Osteoblast (primary cell): ENCODE measurements around the gene MBOAT7. TPM values are rescaled to one million over a fixed set of nuclear protein-coding genes. Genes with fewer than 3 reads are reported as not detected.
A peak's percentile ranks its signal among the peaks of the same experiment; 100 is the strongest.
"Not testable (repeated sequence)": the region's sequence is repeated elsewhere in the genome, so short reads cannot be mapped to it uniquely, and the experiment has no call there.

Source experiments
- DNase-seq: peaks from one replicate; pipeline ENCODE4 v3.0.0; 2011; ENCODE audit warnings: low spot score, mixed read lengths; ENCODE audit not compliant: insufficient read length; ENCODE audit errors: missing footprints
- H2AFZ ChIP-seq: 2 replicates; pipeline ENCODE4 v1.6.0; 2011; ENCODE audit warnings: mild to moderate bottlenecking, low read length
- H3K27ac ChIP-seq: 2 replicates; pipeline ENCODE4 v1.5.1; 2011; ENCODE audit warnings: mild to moderate bottlenecking, low read depth, low read length, moderate library complexity
- H3K27me3 ChIP-seq: 2 replicates; pipeline ENCODE4 v1.6.0; 2012; ENCODE audit warnings: mild to moderate bottlenecking, control low read depth, inconsistent platforms, low read length, moderate library complexity; ENCODE audit not compliant: insufficient read depth
- H3K36me3 ChIP-seq: 2 replicates; pipeline ENCODE4 v1.5.1; 2011; ENCODE audit warnings: mild to moderate bottlenecking, low read length, control low read depth, moderate library complexity; ENCODE audit not compliant: insufficient read depth
- H3K4me1 ChIP-seq: 2 replicates; pipeline ENCODE4 v1.5.1; 2011; ENCODE audit warnings: mild to moderate bottlenecking, low read length, control low read depth, moderate library complexity; ENCODE audit not compliant: insufficient read depth
- H3K4me2 ChIP-seq: 2 replicates; pipeline ENCODE4 v1.6.0; 2011; ENCODE audit warnings: mild to moderate bottlenecking, low read length; ENCODE audit not compliant: insufficient read depth
- H3K4me3 ChIP-seq: fragments of 200-600 bp; sonication (generic); 3 replicates; pipeline ENCODE4 v1.5.1; 2012; ENCODE audit warnings: mild to moderate bottlenecking, low read length, inconsistent platforms; ENCODE audit not compliant: insufficient read depth
- H3K79me2 ChIP-seq: 2 replicates; pipeline ENCODE4 v1.6.0; 2012; ENCODE audit warnings: mild to moderate bottlenecking, low read length, control low read depth, inconsistent platforms; ENCODE audit not compliant: insufficient read depth
- H3K9me3 ChIP-seq: 2 replicates; pipeline ENCODE4 v1.5.1; 2011; ENCODE audit warnings: low read depth, low read length, control low read depth
- H4K20me1 ChIP-seq: 2 replicates; pipeline ENCODE4 v1.6.0; 2012; ENCODE audit warnings: mild to moderate bottlenecking, low read length, control low read depth; ENCODE audit not compliant: insufficient read depth
- total RNA-seq: library from RNA; depleted of rRNA; stranded (reverse); fragments of >200 nt; gene quantifications from 2 replicates; pipeline ENCODE4 v1.2.3, GENCODE V29; 2012
- TF ChIP-seq, protein P1 (sequence below): IDR thresholded peaks from 2 replicates; pipeline ENCODE4 v1.5.1; 2011; ENCODE audit warnings: mild to moderate bottlenecking, low read depth, low read length, moderate library complexity; ENCODE audit errors: extremely low read depth

The MBOAT7 gene
- total RNA-seq, 1 donor = 26.1 TPM

DNA sequence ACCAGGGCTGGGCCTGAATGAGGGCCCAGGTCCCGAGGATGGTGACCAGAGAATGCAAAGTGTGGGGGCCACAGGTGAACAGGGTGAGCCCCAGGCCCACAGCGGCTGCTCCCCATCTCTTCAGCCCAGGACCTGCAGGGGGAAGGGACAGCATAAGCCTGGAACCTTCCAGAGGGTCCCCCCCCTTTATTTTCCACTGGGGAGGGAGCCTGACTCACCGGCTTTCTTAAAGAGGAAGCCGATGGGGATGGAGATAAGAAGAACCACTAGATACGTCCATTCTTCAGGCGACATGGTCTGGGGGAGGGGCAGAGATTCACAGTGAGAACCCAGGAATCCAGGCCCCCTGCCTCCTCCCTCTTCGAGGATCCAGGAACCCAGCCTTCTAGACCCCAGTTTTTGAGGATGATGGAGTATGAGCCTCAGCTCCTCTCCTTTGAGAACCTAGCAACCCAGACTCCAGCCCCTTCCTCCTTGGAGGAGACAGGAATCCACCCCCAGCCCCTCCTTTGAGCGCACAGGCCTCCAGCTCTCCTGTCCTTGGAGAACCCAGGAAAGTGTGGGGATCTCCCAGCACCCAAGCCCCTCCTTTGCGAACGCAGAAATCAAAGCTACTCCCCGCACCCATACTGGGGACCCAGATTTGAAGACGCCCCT, 1.0 kb downstream of the MBOAT7 start:
- Histone ChIP-seq H3K36me3 (peaks cover 15% of the 10 kb centered on the region), H3K4me2 (peak overlapping the region; percentile 91), H4K20me1 (peaks cover 10% of the 10 kb centered on the region), H2AFZ (no peak overlapping the region), H3K9me3 (no peaks in the 10 kb centered on the region), H3K27me3 (no peaks in the 10 kb centered on the region), H3K4me3 (peak overlapping the region; percentile 86), H3K79me2 (peaks cover 44% of the 10 kb centered on the region), H3K27ac (peak overlapping the region; percentile 94), H3K4me1 (peaks cover 19% of the 10 kb centered on the region)
- TF ChIP-seq, protein P1, sequence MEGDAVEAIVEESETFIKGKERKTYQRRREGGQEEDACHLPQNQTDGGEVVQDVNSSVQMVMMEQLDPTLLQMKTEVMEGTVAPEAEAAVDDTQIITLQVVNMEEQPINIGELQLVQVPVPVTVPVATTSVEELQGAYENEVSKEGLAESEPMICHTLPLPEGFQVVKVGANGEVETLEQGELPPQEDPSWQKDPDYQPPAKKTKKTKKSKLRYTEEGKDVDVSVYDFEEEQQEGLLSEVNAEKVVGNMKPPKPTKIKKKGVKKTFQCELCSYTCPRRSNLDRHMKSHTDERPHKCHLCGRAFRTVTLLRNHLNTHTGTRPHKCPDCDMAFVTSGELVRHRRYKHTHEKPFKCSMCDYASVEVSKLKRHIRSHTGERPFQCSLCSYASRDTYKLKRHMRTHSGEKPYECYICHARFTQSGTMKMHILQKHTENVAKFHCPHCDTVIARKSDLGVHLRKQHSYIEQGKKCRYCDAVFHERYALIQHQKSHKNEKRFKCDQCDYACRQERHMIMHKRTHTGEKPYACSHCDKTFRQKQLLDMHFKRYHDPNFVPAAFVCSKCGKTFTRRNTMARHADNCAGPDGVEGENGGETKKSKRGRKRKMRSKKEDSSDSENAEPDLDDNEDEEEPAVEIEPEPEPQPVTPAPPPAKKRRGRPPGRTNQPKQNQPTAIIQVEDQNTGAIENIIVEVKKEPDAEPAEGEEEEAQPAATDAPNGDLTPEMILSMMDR = no peak
- DNase-seq = peak; percentile 95

DNA sequence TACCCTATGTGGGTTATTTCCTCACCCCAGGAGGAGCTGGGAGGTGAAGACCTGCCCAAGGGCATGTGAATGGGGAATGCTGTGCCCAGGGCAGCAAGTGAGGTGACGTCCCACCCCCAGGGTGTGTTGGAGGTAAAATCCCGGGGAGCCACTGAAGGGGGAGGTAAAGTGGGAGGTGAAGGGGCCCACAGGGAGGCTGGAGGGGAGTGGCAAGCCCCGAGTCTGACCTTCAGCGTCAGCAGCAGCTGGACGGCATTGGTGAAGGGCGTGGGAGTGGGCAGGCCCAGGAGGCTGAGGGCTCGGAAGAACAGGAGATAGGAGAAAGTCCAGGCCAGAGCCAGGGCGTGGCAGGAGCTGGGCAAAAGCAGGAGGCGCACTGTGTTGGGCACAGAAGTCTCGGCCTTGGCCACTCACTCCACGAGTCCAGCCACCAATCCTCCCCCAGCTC, 2.4 kb downstream of the MBOAT7 start:
- Histone ChIP-seq H3K4me2 (no peak overlapping the region), H3K36me3 (peaks cover 18% of the 10 kb centered on the region), H3K79me2 (peaks cover 30% of the 10 kb centered on the region), H2AFZ (no peak overlapping the region), H3K4me3 (no peak overlapping the region), H4K20me1 (peaks cover 10% of the 10 kb centered on the region), H3K27me3 (no peaks in the 10 kb centered on the region), H3K9me3 (no peaks in the 10 kb centered on the region), H3K27ac (no peak overlapping the region), H3K4me1 (peaks cover 15% of the 10 kb centered on the region)
- TF ChIP-seq, protein P1 = no peak
- peak; percentile 13 for DNase-seq

DNA sequence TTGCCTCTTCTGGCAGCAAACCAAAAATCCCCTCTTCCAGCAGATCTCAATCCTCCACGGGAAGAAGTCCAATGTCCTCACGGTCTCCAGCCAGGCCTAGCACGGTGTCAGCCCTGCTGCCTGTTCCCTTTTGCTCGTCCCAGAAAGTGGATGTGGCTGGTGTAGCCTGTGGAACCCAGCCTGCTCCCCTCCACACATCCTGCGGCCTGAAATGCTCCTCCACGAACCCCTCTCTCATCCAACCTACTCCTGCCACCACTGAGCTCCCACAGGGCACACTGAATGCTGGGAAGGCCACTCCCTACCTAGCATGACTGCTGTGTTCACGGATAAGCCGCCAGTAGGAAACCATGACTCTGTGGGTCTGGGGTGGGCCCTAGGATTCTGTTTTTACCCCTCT, 3.0 kb downstream of the MBOAT7 start:
- peaks cover 10% of the 10 kb centered on the region for H4K20me1 ChIP-seq
- peak; percentile 34 for DNase-seq

DNA sequence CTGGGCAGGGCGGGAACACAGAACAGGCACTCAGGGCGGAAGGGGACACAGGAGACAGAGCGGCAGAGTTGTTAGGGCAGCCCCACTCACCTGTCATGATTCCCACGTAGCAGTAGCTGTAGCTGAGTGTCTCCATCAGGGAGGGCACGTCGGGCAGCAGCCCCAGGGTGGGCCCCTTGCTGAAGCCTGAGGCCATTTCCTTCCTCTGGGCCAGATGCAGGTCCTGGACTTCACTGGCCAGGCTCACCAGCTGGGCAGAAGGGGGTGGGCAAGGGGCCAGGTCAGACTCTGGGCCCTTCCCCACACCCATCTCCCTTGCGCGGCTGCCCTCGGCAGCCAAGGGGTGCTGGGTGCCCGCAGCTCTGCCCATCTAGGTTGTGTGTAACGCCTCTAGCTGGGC, 5.9 kb downstream of the MBOAT7 start:
- no peaks in the 10 kb centered on the region for H3K9me3 ChIP-seq
- H2AFZ ChIP-seq = no peak overlapping the region
- TF ChIP-seq, protein P1 = no peak
- H3K4me2 ChIP-seq = no peak overlapping the region
- peaks cover 25% of the 10 kb centered on the region for H4K20me1 ChIP-seq
- peaks cover 20% of the 10 kb centered on the region for H3K79me2 ChIP-seq
- H3K4me1 ChIP-seq = peaks cover 6% of the 10 kb centered on the region
- H3K36me3 ChIP-seq = peaks cover 35% of the 10 kb centered on the region
- no peak overlapping the region for H3K27ac ChIP-seq
- H3K27me3 ChIP-seq = no peaks in the 10 kb centered on the region
- H3K4me3 ChIP-seq = no peak overlapping the region
- peak; percentile 59 for DNase-seq

More for the DNA sequence above, 3.0 kb downstream of the MBOAT7 start:
- H3K27ac ChIP-seq = no peak overlapping the region
- H3K4me1 ChIP-seq = peaks cover 10% of the 10 kb centered on the region
- H3K79me2 ChIP-seq = peaks cover 28% of the 10 kb centered on the region
- H3K36me3 ChIP-seq = peaks cover 18% of the 10 kb centered on the region
- no peak overlapping the region for H3K4me2 ChIP-seq
- no peaks in the 10 kb centered on the region for H3K9me3 ChIP-seq
- no peak overlapping the region for H2AFZ ChIP-seq
- H3K27me3 ChIP-seq = no peaks in the 10 kb centered on the region
- TF ChIP-seq, protein P1 = no peak
- no peak overlapping the region for H3K4me3 ChIP-seq

DNA sequence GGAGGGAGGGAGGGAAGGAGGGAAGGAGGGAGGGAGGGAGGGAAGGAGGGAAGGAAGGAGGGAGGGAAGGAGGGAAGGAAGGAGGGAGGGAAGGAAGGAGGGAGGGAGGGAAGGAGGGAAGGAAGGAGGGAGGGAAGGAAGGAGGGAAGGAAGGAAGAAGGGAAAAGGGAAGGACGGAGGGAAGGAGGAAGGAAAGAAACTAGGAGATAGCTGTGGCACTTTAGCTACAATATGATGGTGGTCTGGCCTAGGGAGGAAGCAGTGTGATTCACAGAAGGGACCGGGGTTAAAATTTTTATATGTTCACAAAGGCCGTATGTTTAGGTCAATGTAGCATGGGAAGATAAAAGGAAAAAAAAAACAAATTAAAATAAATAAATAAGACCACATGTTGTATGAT, 7.5 kb downstream of the MBOAT7 start:
- not testable (repeated sequence) for H3K27ac ChIP-seq, H3K79me2 ChIP-seq, H3K4me1 ChIP-seq, H3K4me3 ChIP-seq, H3K27me3 ChIP-seq, DNase-seq, H3K9me3 ChIP-seq, H2AFZ ChIP-seq, H3K4me2 ChIP-seq
- H4K20me1 ChIP-seq = peaks cover 18% of the 10 kb centered on the region
- H3K36me3 ChIP-seq = peaks cover 37% of the 10 kb centered on the region
